Gastroesophageal sphincter (tissue), 3 donors: ENCODE measurements around the gene VWA3B.

ENCODE experiments used
- POLR2A ChIP-seq, 2 donors: fragments of 450-650 bp; IDR thresholded peaks; one replicate each; pipeline ENCODE4 v1.6.1; 2017; ENCODE audit warnings: antibody characterized with exemption in 2 of 2, mild to moderate bottlenecking in 2 of 2, moderate library complexity in 1 of 2
- POLR2AphosphoS5 ChIP-seq: sonication (generic); formaldehyde crosslinking; IDR thresholded peaks from one replicate; pipeline ENCODE4 v1.6.1; 2017; ENCODE audit warnings: antibody characterized with exemption
- TF ChIP-seq, protein P1 (sequence below), 4 experiments: fragments of 200-600 bp in 2 of 4; fragments of 450-650 bp in 2 of 4; sonication (generic) in 1 of 4; IDR thresholded peaks; one replicate each; pipeline ENCODE4 v1.5.1; 2017 to 2019; ENCODE audit warnings: antibody characterized with exemption in 4 of 4, mild to moderate bottlenecking in 2 of 4, moderate library complexity in 2 of 4

DNA sequence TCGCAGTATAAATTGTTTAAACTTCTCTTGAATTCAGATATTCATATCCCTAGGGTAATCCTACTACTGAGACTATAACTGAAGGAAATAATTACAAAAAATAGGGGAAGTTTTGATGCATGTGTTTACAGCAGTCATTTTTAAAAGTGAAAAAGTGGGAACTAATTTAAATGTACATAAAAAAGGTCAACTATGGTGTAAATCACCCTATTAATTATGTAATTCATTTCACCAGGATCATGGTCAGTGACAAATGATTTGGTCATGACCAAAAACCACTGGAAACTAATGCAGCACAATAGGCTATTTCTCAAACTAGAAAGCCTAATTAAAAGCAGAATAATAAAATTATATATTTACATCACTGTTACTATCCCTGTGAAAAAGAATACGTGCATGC is 254.3 kb downstream of the VWA3B start:
- no peak for TF ChIP-seq POLR2AphosphoS5
- TF ChIP-seq, protein P1, sequence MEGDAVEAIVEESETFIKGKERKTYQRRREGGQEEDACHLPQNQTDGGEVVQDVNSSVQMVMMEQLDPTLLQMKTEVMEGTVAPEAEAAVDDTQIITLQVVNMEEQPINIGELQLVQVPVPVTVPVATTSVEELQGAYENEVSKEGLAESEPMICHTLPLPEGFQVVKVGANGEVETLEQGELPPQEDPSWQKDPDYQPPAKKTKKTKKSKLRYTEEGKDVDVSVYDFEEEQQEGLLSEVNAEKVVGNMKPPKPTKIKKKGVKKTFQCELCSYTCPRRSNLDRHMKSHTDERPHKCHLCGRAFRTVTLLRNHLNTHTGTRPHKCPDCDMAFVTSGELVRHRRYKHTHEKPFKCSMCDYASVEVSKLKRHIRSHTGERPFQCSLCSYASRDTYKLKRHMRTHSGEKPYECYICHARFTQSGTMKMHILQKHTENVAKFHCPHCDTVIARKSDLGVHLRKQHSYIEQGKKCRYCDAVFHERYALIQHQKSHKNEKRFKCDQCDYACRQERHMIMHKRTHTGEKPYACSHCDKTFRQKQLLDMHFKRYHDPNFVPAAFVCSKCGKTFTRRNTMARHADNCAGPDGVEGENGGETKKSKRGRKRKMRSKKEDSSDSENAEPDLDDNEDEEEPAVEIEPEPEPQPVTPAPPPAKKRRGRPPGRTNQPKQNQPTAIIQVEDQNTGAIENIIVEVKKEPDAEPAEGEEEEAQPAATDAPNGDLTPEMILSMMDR (IDR thresholded peaks at IDR 0.05) = no peak
- no peak for TF ChIP-seq POLR2A (IDR thresholded peaks at IDR 0.05)
